K562 (cell line): Measurements from ENCODE around the gene BDH1. TPM values are rescaled to one million over a fixed set of nuclear protein-coding genes. Genes with fewer than 3 reads are reported as not detected.

Source experiments
- ATAC-seq: fragments of 200-7000 bp; cut with Tn5 transposase; 3 replicates; pipeline ENCODE4 v1.9.1; 2020; ENCODE audit warnings: moderate library complexity
- BruUV-seq: library from RNA; stranded (reverse); fragments of 400-500 nt; replicated peaks from 2 replicates; lab custom pipeline; 2021; lab: Mats Ljungman, UMichigan
- CTCF ChIA-PET: fragments of 300-600 bp; formaldehyde crosslinking; extraction: SDS; loops from one replicate; lab custom pipeline; 2021; ENCODE audit warnings: low intra/inter-chr PET ratio; lab: Yijun Ruan, JAX
- POLR2A ChIA-PET: fragments of 300-600, 350-650 bp; sonication (Branson Sonifier 250); formaldehyde crosslinking; extraction: SDS; loops from one replicate; lab custom pipeline; 2021; ENCODE audit warnings: antibody characterized with exemption, inconsistent platforms; lab: Yijun Ruan, JAX
- DNase-seq, 4 experiments: peaks; one replicate each; pipeline versions ENCODE4 v3.0.0 to v3.0.0-alpha.2; 2011 to 2018; ENCODE audit warnings: low spot score in 3 of 4, mixed read lengths in 3 of 4; ENCODE audit errors: extremely low read depth in 1 of 4
- FAIRE-seq: peaks from 2 replicates; lab custom pipeline; 2011; peaks lifted over from hg19 to GRCh38; lab: Jason Lieb, UNC
- H2AFZ ChIP-seq: 2 replicates; pipeline ENCODE4 v1.6.0; 2011; ENCODE audit warnings: low read depth, low read length, control low read depth, inconsistent platforms
- H3K27ac ChIP-seq: fragments of 200-600 bp; 3 replicates; pipeline ENCODE4 v1.8.0; 2011; ENCODE audit warnings: low read depth, mild to moderate bottlenecking, control low read depth, inconsistent platforms, low read length, moderate library complexity, mixed read lengths; ENCODE audit errors: extremely low read depth
- H3K27me3 ChIP-seq, 2 experiments: fragments of 300-600 bp in 1 of 2; 2 replicates in 1 of 2; 3 replicates in 1 of 2; pipeline versions ENCODE4 v1.6.0 to v1.8.0; 2011; ENCODE audit warnings: inconsistent platforms in 2 of 2, low read length in 2 of 2, mild to moderate bottlenecking in 1 of 2, mixed read lengths in 1 of 2, moderate library complexity in 1 of 2; ENCODE audit not compliant: control insufficient read depth in 2 of 2, insufficient read depth in 2 of 2
- H3K36me3 ChIP-seq: fragments of 300-600 bp; 3 replicates; pipeline ENCODE4 v1.8.0; 2011; ENCODE audit warnings: mild to moderate bottlenecking, low read length, inconsistent platforms; ENCODE audit not compliant: control insufficient read depth, insufficient read depth
- H3K4me1 ChIP-seq, 2 experiments: fragments of 200-600 bp in 1 of 2; replicated peaks in 1 of 2; 2 replicates in 1 of 2; 3 replicates in 1 of 2; pipeline versions ENCODE4 v1.5.1 to v1.8.0; 2011; ENCODE audit warnings: inconsistent platforms in 2 of 2, low read length in 2 of 2, mild to moderate bottlenecking in 1 of 2, mixed read lengths in 1 of 2, moderate library complexity in 1 of 2; ENCODE audit not compliant: control insufficient read depth in 2 of 2, insufficient read depth in 2 of 2
- H3K4me2 ChIP-seq: 2 replicates; pipeline ENCODE4 v1.6.1; 2011; ENCODE audit warnings: low read length, control low read depth, inconsistent platforms, mixed read lengths; ENCODE audit not compliant: insufficient read depth
- H3K4me3 ChIP-seq: fragments of 200-600 bp; sonication (generic), shearing (Covaris generic); 2 replicates; pipeline ENCODE4 v1.5.1; 2016; ENCODE audit warnings: control low read depth, inconsistent platforms
- H3K79me2 ChIP-seq: fragments of 200-600 bp; 3 replicates; pipeline ENCODE4 v1.8.0; 2011; ENCODE audit warnings: low read length, inconsistent platforms; ENCODE audit not compliant: control insufficient read depth, insufficient read depth
- H3K9ac ChIP-seq, 2 experiments: 2 replicates each; pipeline versions ENCODE4 v1.6.0 to v1.6.1; 2011; ENCODE audit warnings: low read depth in 2 of 2, low read length in 2 of 2, control low read depth in 1 of 2, inconsistent platforms in 1 of 2, mild to moderate bottlenecking in 1 of 2, mixed read lengths in 1 of 2; ENCODE audit not compliant: insufficient read depth in 1 of 2
- H3K9me1 ChIP-seq: one replicate; pipeline ENCODE4 v1.6.0; 2011; ENCODE audit warnings: inconsistent platforms, mild to moderate bottlenecking, low read length, moderate library complexity; ENCODE audit not compliant: control insufficient read depth, insufficient read depth
- H3K9me3 ChIP-seq: replicated peaks from 2 replicates; pipeline ENCODE4 v1.5.1; 2011; ENCODE audit warnings: low read depth, low read length, inconsistent platforms; ENCODE audit not compliant: control insufficient read depth, insufficient read depth
- H4K20me1 ChIP-seq: replicated peaks from 2 replicates; pipeline ENCODE4 v1.6.1; 2011; ENCODE audit warnings: low read length, inconsistent platforms, mixed read lengths; ENCODE audit not compliant: control insufficient read depth, insufficient read depth
- ERF ChIP-seq: fragments of 450-650 bp; formaldehyde crosslinking; IDR thresholded peaks from 2 replicates; pipeline ENCODE4 v1.4.0; 2020; ENCODE audit warnings: mild to moderate bottlenecking, mixed read lengths
- HDAC8 ChIP-seq: fragments of 450-650 bp; IDR thresholded peaks from 2 replicates; pipeline ENCODE4 v1.6.1; 2016; ENCODE audit warnings: mild to moderate bottlenecking, missing genetic modification characterization, moderate library complexity, missing compliant biosample characterization
- PBX2 ChIP-seq, 2 experiments: IDR thresholded peaks in 1 of 2; conservative IDR thresholded peaks in 1 of 2; 2 replicates each; pipeline ENCODE4 v1.6.1; 2016; ENCODE audit warnings: low read depth in 2 of 2, mild to moderate bottlenecking in 1 of 2, missing compliant biosample characterization in 1 of 2, missing genetic modification characterization in 1 of 2, moderate library complexity in 1 of 2
- ZNF507 ChIP-seq: conservative IDR thresholded peaks from 2 replicates; pipeline ENCODE4 v1.6.1; 2017; ENCODE audit warnings: missing genetic modification characterization, missing compliant biosample characterization
- WGBS: fragments of 100-300 bp; shearing (Covaris generic); methylation state at CpG from one replicate; pipeline ENCODE4 v1.1.6; 2016; ENCODE audit warnings: low coverage, mixed read lengths; ENCODE audit not compliant: insufficient coverage; ENCODE audit errors: missing lambda C conversion rate; 5-methylcytosine and 5-hydroxymethylcytosine counted together
- in situ Hi-C: fragments of 300-500 bp; cut with MboI; formaldehyde crosslinking; loops from 4 replicates; pipeline ENCODE4 v1.15.0; 2018; ENCODE audit warnings: inconsistent platforms, mixed read lengths
- intact Hi-C: fragments of 100-400 bp; cut with micrococcal nuclease; formaldehyde crosslinking; loops from 2 replicates; pipeline ENCODE4 v1.14.2; 2022
- polyA plus RNA-seq, 8 experiments: library from polyadenylated mRNA; depleted of rRNA in 4 of 8; stranded (reverse) in 5 of 8; unstranded in 3 of 8; fragments of >200 nt; fragmentation: Nextera tagmentation in 2 of 8; fragmentation: Illumina TruSeq in 1 of 8; extraction: Ambion mirVana in 2 of 8; extraction: Trizol in 1 of 8; gene quantifications; 2 replicates each; pipeline versions ENCODE4 v1.2.1 to v1.2.3, GENCODE V29; 2011 to 2014; ENCODE audit warnings: inconsistent platforms in 1 of 8, missing spikeins in 1 of 8
- total RNA-seq, 7 experiments: library from RNA; depleted of rRNA in 6 of 7; stranded (reverse); fragments of >200 nt in 6 of 7; fragmentation: Illumina TruSeq in 2 of 7; extraction: Trizol in 2 of 7; gene quantifications; 2 replicates each; pipeline versions ENCODE4 v1.2.1 to v1.2.3, GENCODE V29; 2011 to 2021; ENCODE audit warnings: low replicate concordance in 1 of 7
- TF ChIP-seq, protein P1 (sequence below), 2 experiments: IDR thresholded peaks; 2 replicates each; pipeline ENCODE4 v1.6.1; 2012; ENCODE audit warnings: improper control_type of control experiment in 2 of 2, low read depth in 2 of 2, low read length in 2 of 2, borderline replicate concordance in 1 of 2

Gene BDH1
- total and polyA plus RNA-seq, 9 of the 15 experiments (the other 6 are each of a cell fraction or from before 2014, with no cell fraction given) = 0.07 to 0.89 (median 0.12) TPM; not detected in 3

DNA sequence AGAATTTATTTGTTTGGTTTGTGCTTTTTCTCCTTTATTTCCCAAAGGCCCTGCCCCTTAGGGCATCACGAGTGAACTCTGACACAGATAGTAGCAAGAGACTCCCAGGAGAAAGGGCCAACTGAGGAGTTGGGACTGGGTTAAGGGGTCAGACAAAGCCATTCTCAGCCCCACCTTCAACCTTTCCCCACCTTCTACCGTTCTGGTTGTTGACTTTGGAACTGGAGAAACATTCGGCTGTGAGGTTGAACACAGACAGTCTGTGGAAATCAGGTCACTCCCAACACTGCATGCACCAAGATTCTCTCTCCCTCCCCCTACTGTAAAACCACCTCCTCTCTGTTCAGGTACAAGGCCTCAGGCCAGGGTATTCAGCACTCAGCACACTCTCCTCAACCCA lies 3.9 kb upstream of the BDH1 start:
- Histone ChIP-seq H3K79me2 (no peaks in the 10 kb centered on the region), H3K9ac (no peak overlapping the region), H3K36me3 (no peaks in the 10 kb centered on the region), H3K4me1 (peaks cover 0 to 16% of the 10 kb centered on the region in 2 experiments; a peak in 3 of 5 replicates), H3K27me3 (no peaks in the 10 kb centered on the region; a peak in 1 of 5 replicates), H2AFZ (peak overlapping the region; percentile 6; the same call in 1 of the 2 replicates), H4K20me1 (no peaks in the 10 kb centered on the region), H3K9me3 (no peaks in the 10 kb centered on the region), H3K4me3 (no peak overlapping the region), H3K9me1 (no peaks in the 10 kb centered on the region), H3K4me2 (no peak overlapping the region), H3K27ac (no peak overlapping the region)
- intact Hi-C loops = no loop called here
- WGBS = 15% methylated on average over 3 of the region's 3 CpGs
- no peak for FAIRE-seq
- no peak for DNase-seq
- no peak for TF ChIP-seq PBX2 (CRISPR knock-in tag; IDR thresholded peaks at IDR 0.05; ENCODE audit: low read depth)
- TF ChIP-seq PBX2 (tag; conservative IDR thresholded peaks at IDR 0.05; ENCODE audit: low read depth) = no peak
- TF ChIP-seq HDAC8 = no peak
- TF ChIP-seq ERF (CRISPR knock-in tag) = no peak
- no peak for TF ChIP-seq ZNF507 (tag)
- TF ChIP-seq, protein P1, sequence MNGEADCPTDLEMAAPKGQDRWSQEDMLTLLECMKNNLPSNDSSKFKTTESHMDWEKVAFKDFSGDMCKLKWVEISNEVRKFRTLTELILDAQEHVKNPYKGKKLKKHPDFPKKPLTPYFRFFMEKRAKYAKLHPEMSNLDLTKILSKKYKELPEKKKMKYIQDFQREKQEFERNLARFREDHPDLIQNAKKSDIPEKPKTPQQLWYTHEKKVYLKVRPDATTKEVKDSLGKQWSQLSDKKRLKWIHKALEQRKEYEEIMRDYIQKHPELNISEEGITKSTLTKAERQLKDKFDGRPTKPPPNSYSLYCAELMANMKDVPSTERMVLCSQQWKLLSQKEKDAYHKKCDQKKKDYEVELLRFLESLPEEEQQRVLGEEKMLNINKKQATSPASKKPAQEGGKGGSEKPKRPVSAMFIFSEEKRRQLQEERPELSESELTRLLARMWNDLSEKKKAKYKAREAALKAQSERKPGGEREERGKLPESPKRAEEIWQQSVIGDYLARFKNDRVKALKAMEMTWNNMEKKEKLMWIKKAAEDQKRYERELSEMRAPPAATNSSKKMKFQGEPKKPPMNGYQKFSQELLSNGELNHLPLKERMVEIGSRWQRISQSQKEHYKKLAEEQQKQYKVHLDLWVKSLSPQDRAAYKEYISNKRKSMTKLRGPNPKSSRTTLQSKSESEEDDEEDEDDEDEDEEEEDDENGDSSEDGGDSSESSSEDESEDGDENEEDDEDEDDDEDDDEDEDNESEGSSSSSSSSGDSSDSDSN (IDR thresholded peaks at IDR 0.05; ENCODE audit: borderline replicate concordance in 1 of 2, low read depth in 2 of 2, low read length in 2 of 2) = no peak
- ATAC-seq = no peak
- BruUV-seq = no TSS peak
- ChIA-PET POLR2A (interaction anchor here (1.1 kb wide), 1 partner anchor 14 kb away, joined by 3 read pairs; no protein-coding TSS in a partner anchor), CTCF (no interaction called here)
- in situ Hi-C loops = no loop called here
